HUES6 (cell line): ENCODE data around the gene B3GALNT2.
"Not testable (repeated sequence)": the region's sequence is repeated elsewhere in the genome, so short reads cannot be mapped to it uniquely, and the experiment has no call there.

Experiments
- H3K27ac ChIP-seq: 2 replicates; pipeline ENCODE4 v1.7.0; 2013; ENCODE audit warnings: low read depth, mild to moderate bottlenecking, low read length, inconsistent platforms
- H3K27me3 ChIP-seq: 2 replicates; pipeline ENCODE4 v1.6.1; 2013; ENCODE audit warnings: low read length; ENCODE audit not compliant: control insufficient read depth, insufficient read depth
- H3K36me3 ChIP-seq: 2 replicates; pipeline ENCODE4 v1.6.1; 2013; ENCODE audit warnings: low read length; ENCODE audit not compliant: control insufficient read depth, insufficient read depth
- H3K4me1 ChIP-seq: 2 replicates; pipeline ENCODE4 v1.6.1; 2013; ENCODE audit warnings: low read length; ENCODE audit not compliant: control insufficient read depth, insufficient read depth
- H3K4me3 ChIP-seq: 2 replicates; pipeline ENCODE4 v1.5.1; 2013; ENCODE audit warnings: low read depth, low read length
- H3K9ac ChIP-seq: one replicate; pipeline ENCODE4 v1.6.1; 2013; ENCODE audit warnings: mild to moderate bottlenecking, low read length
- H3K9me3 ChIP-seq: 2 replicates; pipeline ENCODE4 v1.6.1; 2013; ENCODE audit warnings: low read depth, low read length; ENCODE audit not compliant: control insufficient read depth, insufficient read depth

B3GALNT2 gene

DNA sequence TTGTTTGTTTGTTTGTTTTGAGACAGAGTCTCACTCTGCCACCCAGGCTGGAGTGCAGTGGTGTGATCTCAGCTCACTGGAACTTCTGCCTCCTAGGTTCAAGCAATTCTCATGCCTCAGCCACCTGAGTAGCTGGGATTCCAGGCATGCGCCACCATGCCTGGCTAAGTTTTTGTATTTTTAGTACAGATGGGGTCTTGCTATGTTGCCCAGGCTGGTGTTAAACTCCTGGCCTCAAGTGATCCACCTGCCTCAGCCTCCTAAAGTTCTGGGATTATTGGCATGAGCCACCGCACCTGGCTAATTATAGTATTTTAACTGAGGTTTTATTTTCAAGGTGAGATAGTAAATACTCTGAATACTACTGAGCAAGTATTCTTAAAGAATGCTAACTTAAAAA lies 34.4 kb downstream of the B3GALNT2 start:
- not testable (repeated sequence) for H3K4me3 ChIP-seq, H3K9me3 ChIP-seq, H3K4me1 ChIP-seq, H3K27me3 ChIP-seq, H3K9ac ChIP-seq, H3K27ac ChIP-seq
- H3K36me3 ChIP-seq = peaks cover 33% of the 10 kb centered on the region

DNA sequence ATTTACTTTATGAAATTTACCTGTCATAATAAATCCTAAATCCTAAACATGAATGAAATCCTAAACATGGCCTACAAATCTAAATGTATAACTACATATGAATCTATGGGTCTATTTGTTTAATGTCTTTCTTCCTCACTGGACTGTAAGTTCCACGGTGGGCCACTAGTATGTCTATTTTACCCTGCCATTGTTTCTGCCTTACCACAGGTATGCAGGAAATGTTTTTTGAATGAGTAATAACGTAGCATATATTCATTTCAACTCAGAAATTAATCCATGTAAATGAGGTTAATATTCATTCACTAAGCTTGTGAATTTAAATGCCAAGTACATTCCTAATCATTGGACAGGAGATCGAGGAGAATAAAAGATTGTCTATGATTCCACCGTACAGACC lies 35.3 kb downstream of the B3GALNT2 start:
- H3K9me3 ChIP-seq = no peaks in the 10 kb centered on the region
- peaks cover 35% of the 10 kb centered on the region for H3K36me3 ChIP-seq
- no peak overlapping the region for H3K4me3 ChIP-seq

DNA sequence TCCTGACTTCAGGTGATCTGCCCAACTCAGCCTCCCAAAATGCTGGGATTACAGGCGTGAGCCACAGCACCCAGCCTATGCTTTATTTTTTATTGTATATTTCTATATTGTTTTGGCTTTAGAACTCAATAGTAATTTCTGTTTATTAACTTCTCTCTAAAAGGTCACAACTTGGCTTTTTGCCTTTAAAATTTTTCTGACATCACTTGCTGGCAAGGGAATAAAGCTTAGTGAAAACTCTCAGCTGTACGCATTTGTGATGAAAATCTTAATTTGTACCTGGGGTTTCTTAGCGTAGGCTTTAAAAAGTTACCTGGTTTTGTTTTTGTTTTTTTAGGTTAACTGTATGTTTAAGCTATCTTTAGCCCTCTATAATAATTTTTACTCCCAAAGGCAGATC lies 36.2 kb downstream of the B3GALNT2 start:
- Histone ChIP-seq H3K27ac (no peak overlapping the region), H3K9ac (no peak overlapping the region), H3K36me3 (peaks cover 26% of the 10 kb centered on the region)

More for the DNA sequence above, 35.3 kb downstream of the B3GALNT2 start:
- Histone ChIP-seq H3K27me3 (no peaks in the 10 kb centered on the region), H3K27ac (no peak overlapping the region), H3K4me1 (no peaks in the 10 kb centered on the region), H3K9ac (no peak overlapping the region)

GRCh38 chr1:235465066-235465465 lies 39.2 kb downstream of the B3GALNT2 start:
- no peak overlapping the region for H3K9ac ChIP-seq
- H3K9me3 ChIP-seq = no peaks in the 10 kb centered on the region
- H3K4me1 ChIP-seq = no peaks in the 10 kb centered on the region
- H3K4me3 ChIP-seq = no peak overlapping the region
- H3K27ac ChIP-seq = no peak overlapping the region
- no peaks in the 10 kb centered on the region for H3K27me3 ChIP-seq
- H3K36me3 ChIP-seq = peaks cover 29% of the 10 kb centered on the region

More for the DNA sequence above, 36.2 kb downstream of the B3GALNT2 start:
- H3K4me3 ChIP-seq = no peak overlapping the region
- no peaks in the 10 kb centered on the region for H3K4me1 ChIP-seq
- H3K27me3 ChIP-seq = no peaks in the 10 kb centered on the region
- no peaks in the 10 kb centered on the region for H3K9me3 ChIP-seq

GRCh38 chr1:235462832-235463231 lies 41.4 kb downstream of the B3GALNT2 start:
- H3K9ac ChIP-seq, H3K27me3 ChIP-seq, H3K9me3 ChIP-seq, H3K4me1 ChIP-seq, H3K27ac ChIP-seq, H3K4me3 ChIP-seq: not testable (repeated sequence)
- H3K36me3 ChIP-seq = peaks cover 31% of the 10 kb centered on the region

- Histone ChIP-seq H3K4me3 (no peak overlapping the region), H3K27me3 (no peaks in the 10 kb centered on the region), H3K9me3 (no peaks in the 10 kb centered on the region), H3K9ac (no peak overlapping the region), H3K36me3 (peaks cover 30% of the 10 kb centered on the region), H3K27ac (no peak overlapping the region), H3K4me1 (no peaks in the 10 kb centered on the region)
Measured at GRCh38 chr1:235461954-235462353, 42.3 kb downstream of the B3GALNT2 start.

DNA sequence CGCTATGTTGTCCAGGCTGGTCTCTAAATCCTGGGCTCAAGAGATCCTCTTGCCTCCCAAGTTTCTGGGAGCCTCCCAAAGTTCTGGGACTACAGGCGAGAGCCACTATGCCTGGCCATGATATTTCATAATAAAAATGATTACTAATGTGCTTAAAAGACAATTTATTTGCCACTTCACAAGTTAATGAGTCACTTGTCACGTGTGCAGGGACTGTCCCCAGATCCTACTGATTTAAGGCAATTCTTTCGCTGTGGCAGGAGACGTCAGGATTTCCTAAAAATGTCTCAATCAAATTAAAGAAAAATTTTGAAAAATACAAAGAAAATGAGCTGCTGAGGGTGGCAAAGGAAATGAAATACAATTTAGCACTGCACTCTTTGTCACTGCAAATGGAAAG lies 43.5 kb downstream of the B3GALNT2 start:
- no peaks in the 10 kb centered on the region for H3K9me3 ChIP-seq
- no peak overlapping the region for H3K4me3 ChIP-seq
- H3K4me1 ChIP-seq = no peaks in the 10 kb centered on the region
- H3K36me3 ChIP-seq = peaks cover 26% of the 10 kb centered on the region
- no peak overlapping the region for H3K27ac ChIP-seq
- H3K9ac ChIP-seq = no peak overlapping the region
- H3K27me3 ChIP-seq = no peaks in the 10 kb centered on the region

GRCh38 chr1:235457856-235458255 lies 46.4 kb downstream of the B3GALNT2 start:
- peaks cover 46% of the 10 kb centered on the region for H3K36me3 ChIP-seq
- not testable (repeated sequence) for H3K9me3 ChIP-seq, H3K9ac ChIP-seq, H3K4me1 ChIP-seq, H3K4me3 ChIP-seq, H3K27ac ChIP-seq, H3K27me3 ChIP-seq

GRCh38 chr1:235455823-235456222 lies 48.4 kb downstream of the B3GALNT2 start:
- Histone ChIP-seq H3K36me3 (peaks cover 53% of the 10 kb centered on the region), H3K4me1 (no peaks in the 10 kb centered on the region), H3K27me3 (no peaks in the 10 kb centered on the region), H3K9ac (no peak overlapping the region), H3K27ac (no peak overlapping the region), H3K9me3 (no peaks in the 10 kb centered on the region), H3K4me3 (no peak overlapping the region)

DNA sequence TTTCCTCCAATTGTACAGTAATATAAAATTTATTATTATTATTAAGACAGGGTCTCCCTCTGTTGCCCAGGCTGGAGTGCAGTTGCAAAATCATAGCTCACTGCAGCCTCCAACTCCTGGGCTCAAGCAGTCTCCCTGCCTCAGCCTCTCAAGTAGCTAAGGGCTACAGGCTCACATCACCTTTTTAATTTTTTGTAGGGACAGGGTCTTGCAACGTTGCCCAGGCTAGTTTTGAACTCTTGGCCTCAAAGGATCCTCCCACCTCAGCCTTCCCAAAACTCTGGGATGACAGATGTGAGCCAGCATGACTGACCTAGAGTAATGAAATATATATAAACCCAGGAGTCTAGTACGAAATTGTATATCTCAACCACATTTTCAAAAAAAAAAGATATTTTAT lies 49.2 kb downstream of the B3GALNT2 start:
- H3K9me3 ChIP-seq = no peaks in the 10 kb centered on the region
- H3K9ac ChIP-seq = no peak overlapping the region
- no peak overlapping the region for H3K27ac ChIP-seq
- H3K4me3 ChIP-seq = no peak overlapping the region
- no peaks in the 10 kb centered on the region for H3K27me3 ChIP-seq
- H3K36me3 ChIP-seq = peaks cover 61% of the 10 kb centered on the region
- no peaks in the 10 kb centered on the region for H3K4me1 ChIP-seq

GRCh38 chr1:235454021-235454420 lies 50.2 kb downstream of the B3GALNT2 start:
- Histone ChIP-seq H3K9ac (no peak overlapping the region), H3K27me3 (no peaks in the 10 kb centered on the region), H3K4me3 (no peak overlapping the region), H3K4me1 (no peaks in the 10 kb centered on the region), H3K36me3 (peaks cover 72% of the 10 kb centered on the region), H3K27ac (no peak overlapping the region), H3K9me3 (no peaks in the 10 kb centered on the region)

DNA sequence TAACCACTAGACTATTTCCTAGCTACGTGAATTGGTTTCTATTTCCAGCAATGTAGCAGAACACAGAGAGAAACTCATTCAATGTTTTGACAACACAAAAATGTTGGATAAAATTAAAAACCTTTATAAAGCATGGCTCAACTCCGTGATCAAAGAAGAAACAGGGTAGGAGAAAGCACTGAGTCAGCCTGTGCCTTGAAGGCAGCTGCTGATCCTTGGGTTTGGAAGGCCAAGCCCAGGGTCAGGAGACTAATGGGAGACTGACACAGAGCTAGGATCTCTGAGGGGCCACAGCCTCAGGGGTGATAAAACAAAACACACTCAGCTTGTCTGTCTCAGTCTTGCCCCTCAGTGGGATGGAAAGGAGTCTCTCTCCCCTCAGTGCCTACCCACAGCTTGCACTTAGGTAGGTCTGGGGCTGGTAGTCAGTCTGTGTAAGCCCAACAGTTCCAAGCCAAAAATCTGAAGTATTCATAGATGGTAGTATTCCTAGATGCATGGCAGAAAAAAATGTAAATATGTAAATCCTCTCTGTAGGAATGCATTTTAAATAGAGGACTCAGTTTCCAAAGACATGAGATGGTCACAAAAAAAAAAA lies 53.3 kb downstream of the B3GALNT2 start:
- Histone ChIP-seq H3K4me1 (no peaks in the 10 kb centered on the region), H3K27me3 (no peaks in the 10 kb centered on the region), H3K9ac (no peak overlapping the region), H3K4me3 (no peak overlapping the region), H3K36me3 (peaks cover 92% of the 10 kb centered on the region), H3K9me3 (no peaks in the 10 kb centered on the region), H3K27ac (no peak overlapping the region)
